ENCODE measurements around the gene AP1B1.
A peak's percentile ranks its signal among the peaks of the same experiment; 100 is the strongest.

AP1B1 gene

GRCh38 chr22:29313126-29313575 is 75.2 kb downstream of the AP1B1 start:
- DNase-seq (ENCODE audit: low spot score): no peak

DNA sequence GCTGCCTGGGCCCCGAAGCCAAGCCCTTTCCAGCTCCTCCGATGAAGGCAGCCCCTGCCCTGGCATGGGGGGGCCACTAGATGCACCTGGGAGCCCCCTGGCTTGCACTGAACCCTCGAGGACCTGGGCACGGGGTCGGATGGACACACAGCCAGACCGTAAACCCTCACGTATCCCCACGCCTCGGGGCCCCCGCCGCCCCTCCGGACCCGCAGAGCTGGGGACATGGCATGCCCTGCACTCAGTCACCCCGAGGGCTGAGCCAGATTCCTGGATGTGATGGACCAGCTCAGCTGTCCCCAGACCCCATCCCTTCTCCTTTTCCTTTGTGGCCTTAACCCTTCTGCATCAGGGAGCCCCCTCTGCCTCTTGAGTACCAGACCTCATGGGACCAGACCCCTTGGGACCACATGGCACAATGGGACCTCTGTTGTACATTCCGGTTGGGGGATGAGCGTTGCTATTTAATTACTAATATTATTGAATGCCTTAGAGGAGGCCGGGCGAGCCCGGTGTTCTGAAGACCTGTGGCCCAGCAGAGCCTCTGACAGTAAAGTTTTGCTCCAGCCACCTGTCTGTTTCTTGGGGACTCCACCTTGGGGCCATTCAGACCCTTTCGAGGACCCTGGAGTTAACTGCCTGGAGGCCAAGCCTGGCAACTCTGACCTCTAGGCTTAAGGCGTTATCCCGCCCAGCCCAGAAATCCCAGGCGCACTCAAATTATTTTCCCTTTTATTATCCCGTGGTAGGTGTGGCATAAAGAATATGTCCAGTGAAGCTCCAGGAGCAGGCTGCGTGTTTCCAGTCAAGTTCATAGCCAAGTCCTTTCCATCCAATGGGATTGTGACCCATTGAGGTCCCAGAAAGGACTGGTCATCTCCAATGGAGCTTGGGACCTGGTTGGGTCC is 75.9 kb downstream of the AP1B1 start:
- DNase-seq (ENCODE audit: low spot score): no peak

- no peak for DNase-seq (ENCODE audit: low spot score)
Measured at GRCh38 chr22:29311464-29312217, 76.7 kb downstream of the AP1B1 start.

- DNase-seq (ENCODE audit: low spot score): peak; percentile 67
Measured at GRCh38 chr22:29310863-29311339, 77.5 kb downstream of the AP1B1 start.

DNA sequence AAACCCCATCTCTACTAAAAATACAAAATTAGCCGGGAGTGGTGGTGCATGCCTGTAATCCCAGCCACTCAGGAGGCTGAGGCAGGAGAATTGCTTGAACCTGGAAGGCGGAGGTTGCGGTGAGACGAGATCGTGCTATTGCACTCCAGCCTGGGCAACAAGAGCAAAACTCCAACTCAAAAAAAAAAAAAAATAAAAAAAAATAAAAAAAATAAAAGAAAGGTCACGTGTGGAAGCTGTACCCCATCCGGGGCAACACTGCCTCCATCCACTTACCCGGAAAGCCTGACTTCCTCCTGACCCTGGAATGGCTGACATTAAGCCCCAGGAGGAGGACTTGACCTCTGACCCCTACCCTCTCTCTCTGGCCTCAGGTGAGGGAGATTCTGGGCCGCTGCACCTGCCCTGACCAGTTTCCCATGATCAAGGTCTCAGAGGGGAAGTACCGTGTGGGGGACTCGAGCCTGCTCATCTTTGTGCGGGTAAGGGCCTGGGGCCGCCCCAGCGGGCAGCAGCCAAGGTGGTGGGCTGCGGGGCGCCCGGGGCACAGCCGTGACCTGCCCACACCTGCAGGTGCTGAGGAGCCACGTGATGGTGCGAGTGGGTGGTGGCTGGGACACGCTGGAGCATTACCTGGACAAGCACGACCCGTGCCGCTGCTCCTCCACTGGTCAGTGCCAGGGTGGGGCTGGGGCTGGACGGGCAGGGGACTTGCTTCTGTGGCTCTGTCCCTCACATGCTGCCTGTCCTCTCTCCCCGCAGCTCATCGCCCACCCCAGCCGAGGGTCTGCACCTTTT is 78.1 kb downstream of the AP1B1 start:
- no peak for DNase-seq (ENCODE audit: low spot score)

DNA sequence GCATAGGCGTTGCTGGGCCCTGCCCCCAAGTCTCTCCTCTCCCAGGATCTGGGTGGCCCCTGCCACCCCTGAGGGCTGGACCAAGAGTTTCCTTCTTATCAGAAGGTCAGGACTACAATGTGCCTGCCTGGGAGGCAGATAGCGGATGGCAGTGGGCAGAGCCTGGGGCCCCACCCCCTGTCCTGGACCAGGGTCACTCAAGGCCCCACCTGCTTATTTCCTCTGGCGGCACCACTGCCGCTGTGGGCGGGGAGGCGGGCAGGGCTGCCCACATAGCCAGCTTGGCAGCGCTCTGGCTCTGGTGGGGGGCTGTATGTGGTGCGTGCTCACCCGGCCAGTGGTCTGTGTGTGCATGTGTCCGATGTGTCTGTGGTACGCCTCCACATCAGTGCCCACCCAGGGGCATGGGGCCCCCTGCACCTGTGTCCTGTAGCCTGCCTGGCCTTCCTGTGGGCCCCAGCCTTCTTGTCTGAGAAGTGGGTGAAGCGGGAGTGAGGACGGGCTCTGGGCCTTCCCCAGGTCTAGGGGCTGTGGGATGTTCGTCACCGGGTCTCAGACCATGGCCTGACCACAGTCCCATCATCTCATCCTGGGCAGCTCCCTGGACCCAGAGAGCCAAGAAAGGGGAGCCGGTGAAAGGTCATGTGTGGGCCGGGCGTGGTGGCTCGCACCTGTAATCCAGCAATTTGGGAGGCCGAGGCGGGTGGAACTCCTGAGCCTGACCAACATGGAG is 78.9 kb downstream of the AP1B1 start:
- DNase-seq (ENCODE audit: low spot score): no peak

DNA sequence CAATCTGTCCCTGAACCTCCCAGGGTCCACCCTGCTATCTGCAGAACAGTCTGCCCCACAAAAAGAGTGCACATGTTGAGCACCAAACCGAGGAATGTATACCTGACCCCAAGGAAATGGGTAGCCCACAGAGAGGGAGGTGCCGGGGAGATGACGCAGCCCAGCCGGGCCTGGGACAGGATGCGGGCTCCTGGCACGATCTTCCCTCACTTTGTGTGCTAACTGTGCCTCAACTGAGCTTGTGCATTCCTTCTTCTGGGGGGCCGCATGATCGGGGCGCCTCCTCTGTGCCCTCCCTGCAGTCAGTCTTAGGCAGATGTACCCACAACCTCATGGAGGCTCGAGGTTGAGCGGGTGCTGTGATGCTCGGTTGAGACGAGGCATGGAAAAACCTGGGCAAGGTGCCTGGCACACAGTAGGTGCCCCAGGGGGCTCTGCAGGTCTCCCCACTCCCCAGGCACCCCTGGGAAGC is 79.5 kb downstream of the AP1B1 start:
- DNase-seq (ENCODE audit: low spot score): peak; percentile 22

- DNase-seq (ENCODE audit: low spot score): no peak
Measured at GRCh38 chr22:29308148-29308790, 80.1 kb downstream of the AP1B1 start.

GRCh38 chr22:29307596-29308147 is 80.7 kb downstream of the AP1B1 start:
- no peak for DNase-seq (ENCODE audit: low spot score)

DNA sequence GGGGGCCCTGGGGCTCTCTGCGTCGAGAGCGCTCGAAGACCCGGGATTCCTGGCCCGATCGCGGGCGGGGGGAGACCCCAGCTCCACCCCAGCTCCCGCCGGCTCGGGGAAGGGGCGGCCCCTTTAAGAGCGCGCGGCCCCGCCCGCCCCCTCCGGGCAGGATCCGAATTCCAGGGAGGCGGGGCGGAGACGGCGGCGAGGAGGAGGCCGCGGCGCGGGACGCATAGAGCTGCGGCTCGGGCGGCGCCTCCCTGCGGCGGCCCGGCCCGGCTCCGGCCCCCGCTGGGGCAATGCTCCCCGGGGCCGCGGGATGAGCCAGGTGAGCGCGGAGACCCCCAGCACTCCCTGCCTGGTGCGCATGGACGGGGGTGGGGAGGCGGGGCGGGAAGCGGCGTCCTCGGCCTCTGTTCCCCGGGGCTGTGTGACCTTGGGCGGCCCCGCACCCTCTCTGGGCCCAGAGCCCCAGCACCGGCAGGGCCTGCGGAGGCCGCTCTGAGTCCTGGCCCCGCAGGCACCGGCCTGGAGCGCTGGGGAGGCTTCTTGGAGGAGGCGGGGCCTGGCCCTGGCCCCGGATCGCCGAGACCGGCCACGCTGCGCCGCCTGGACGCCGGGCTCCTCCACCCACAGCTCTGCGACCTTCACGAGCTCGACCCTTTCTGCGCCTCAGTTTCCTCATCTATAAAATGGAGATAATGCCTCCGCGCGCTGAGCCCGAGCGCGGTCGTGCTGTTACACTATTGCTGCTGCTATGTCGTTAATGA is 81.4 kb downstream of the AP1B1 start:
- no peak for DNase-seq (ENCODE audit: low spot score)

- DNase-seq (ENCODE audit: low spot score): peak; percentile 33
Measured at GRCh38 chr22:29306175-29306834, 82.1 kb downstream of the AP1B1 start, which contains the start of gene GAS2L1. GAS2L1 (plus strand) TSS chr22:29306650; CDS start chr22:29308106, 1,456 bp downstream.

GRCh38 chr22:29305836-29306174 is 82.6 kb downstream of the AP1B1 start:
- no peak for DNase-seq (ENCODE audit: low spot score)

DNA sequence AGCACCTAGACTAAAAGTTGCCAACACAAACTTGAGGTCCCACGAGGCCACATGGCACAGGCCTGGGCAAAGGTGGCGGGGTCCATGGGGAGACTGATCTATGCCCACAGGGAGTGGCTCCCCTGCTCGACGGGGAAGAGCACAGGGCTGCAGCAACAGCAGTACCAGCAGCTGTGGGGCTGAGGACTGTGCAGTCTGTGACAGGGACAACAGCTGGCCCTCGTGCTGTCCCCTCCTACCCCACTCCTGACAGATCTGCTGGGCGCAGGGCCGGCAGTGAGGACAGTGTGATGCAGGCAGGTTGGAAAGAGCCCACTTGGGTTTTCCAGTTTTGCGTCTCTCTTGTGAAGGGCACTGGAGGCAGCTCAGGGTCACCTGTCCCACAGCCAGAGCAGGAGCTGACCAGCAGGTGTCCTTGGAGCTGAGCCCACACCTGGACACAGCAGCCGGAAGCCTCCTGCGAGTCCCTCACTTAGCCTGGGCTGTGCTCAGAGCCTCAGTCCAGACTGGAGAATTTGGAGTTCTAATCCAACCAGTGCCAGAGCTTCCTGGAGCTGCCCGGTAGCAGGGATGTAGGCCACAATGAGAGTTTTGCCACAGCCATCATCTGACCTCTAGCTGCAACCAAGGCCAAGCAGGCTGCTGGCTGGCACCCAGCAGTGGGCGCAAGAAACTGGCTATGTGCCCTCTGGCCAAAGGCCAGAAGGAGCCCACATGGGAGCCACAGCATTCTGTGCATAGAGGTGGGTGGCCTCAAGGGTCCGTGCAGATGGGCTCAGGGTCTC is 85.5 kb downstream of the AP1B1 start:
- DNase-seq (ENCODE audit: low spot score): no peak

- DNase-seq (ENCODE audit: low spot score): no peak
Measured at GRCh38 chr22:29302402-29302680, 86.0 kb downstream of the AP1B1 start.

DNA sequence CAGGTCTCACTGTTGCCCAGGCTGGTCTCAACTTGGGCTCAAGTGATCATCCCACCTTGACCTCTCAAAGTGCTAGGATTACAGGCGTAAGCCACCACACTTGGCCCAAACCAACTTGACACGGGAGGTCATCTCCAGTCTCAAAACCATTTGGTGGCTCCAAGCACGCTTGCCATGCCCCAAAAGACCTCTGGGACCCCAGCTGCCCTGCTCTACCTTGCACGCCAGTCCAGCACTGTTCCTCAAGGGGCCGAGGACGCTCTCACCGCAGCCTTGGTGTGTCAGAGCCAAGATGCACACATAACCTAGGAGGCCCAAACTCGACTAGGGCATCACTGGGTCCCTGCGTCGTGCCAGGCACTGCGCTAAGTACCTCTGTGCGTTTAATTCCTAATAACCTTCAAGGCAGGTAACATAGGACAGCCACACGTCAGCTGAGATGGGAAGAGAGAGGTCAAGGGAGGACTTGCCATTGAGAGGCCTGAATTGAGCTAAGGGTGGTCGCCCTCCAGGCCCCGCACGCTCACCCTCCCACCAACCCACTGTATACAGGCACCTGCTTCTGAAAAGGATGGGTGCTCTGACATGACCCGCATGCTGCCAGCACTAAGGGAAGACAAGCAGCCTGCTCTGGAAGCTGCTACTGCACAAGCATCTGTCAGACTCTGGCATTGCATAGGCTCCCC is 86.5 kb downstream of the AP1B1 start:
- DNase-seq (ENCODE audit: low spot score): no peak

- no peak for DNase-seq (ENCODE audit: low spot score)
Measured at GRCh38 chr22:29300807-29301601, 87.4 kb downstream of the AP1B1 start.

DNA sequence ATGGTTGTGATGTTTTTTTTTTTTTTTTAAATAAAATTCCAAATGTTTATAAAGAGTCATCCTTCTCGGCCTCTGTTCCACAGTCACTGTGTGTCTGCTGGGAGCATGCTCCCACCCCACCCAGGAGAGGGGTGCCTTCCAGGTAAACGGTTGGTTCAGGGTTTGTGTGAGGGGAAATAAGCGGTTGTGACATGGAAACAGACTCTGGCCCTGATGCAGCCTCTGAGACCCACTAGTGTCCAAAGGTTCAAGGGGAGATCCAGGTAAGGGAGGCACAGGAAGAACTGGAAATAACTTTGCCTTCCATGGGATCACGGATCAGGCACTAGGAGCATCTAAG is 87.9 kb downstream of the AP1B1 start:
- no peak for DNase-seq (ENCODE audit: low spot score)
